GM20000 (cell line): ENCODE results near the gene COL6A3.

Source experiments
- DNase-seq: peaks from one replicate; pipeline ENCODE4 v3.0.0; 2012; ENCODE audit warnings: low spot score
- CTCF ChIP-seq: IDR thresholded peaks from 2 replicates; pipeline ENCODE4 v1.5.1; 2012; ENCODE audit warnings: mild to moderate bottlenecking, control low read depth; ENCODE audit errors: extremely low read depth, missing control alignments

The COL6A3 gene

GRCh38 chr2:237390235-237390634 lies 23.7 kb downstream of the COL6A3 start:
- no peak for DNase-seq
- TF ChIP-seq CTCF: no peak

- no peak for DNase-seq
- no peak for TF ChIP-seq CTCF
Measured at GRCh38 chr2:237389831-237390230, 24.1 kb downstream of the COL6A3 start.

- no peak for TF ChIP-seq CTCF
- DNase-seq: no peak
Measured at GRCh38 chr2:237388036-237388435, 25.9 kb downstream of the COL6A3 start.

GRCh38 chr2:237384672-237385020 lies 29.3 kb downstream of the COL6A3 start:
- TF ChIP-seq CTCF: no peak

DNA sequence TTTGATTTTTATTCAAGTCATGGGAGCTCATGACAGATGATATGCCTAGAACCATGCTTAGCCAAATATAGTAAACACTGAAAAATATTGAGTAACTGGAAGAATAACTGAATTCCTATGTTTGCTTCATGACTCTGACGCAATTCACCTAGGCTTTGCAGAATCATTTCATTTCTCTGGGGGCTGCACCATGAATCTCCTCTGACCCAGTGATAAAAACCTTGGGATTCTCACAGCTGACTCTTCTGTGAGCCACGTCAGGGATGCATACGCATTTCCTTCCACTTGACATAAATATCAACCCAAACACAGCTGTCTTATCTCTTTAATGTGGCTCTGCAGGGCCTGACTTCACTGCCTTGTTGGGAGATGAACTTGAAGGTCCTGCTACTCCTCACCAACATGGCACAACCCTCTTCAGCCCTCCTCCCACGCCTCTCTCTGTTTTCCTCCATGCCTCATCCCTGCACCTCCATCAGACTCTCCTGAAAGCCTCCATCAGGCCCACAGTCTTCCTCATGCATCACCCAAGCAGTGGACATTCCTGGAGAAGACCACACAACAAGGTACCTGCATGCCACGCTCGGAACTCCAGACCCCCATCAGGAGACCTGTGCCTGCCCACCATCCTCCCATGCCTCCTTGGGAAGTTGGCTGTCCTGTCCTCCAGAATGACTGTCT lies 29.8 kb downstream of the COL6A3 start:
- DNase-seq: no peak
- no peak for TF ChIP-seq CTCF

More at GRCh38 chr2:237384672-237385020, 29.3 kb downstream of the COL6A3 start:
- DNase-seq: no peak

- TF ChIP-seq CTCF: no peak
- DNase-seq: no peak
Measured at GRCh38 chr2:237380768-237381167, 33.2 kb downstream of the COL6A3 start.

DNA sequence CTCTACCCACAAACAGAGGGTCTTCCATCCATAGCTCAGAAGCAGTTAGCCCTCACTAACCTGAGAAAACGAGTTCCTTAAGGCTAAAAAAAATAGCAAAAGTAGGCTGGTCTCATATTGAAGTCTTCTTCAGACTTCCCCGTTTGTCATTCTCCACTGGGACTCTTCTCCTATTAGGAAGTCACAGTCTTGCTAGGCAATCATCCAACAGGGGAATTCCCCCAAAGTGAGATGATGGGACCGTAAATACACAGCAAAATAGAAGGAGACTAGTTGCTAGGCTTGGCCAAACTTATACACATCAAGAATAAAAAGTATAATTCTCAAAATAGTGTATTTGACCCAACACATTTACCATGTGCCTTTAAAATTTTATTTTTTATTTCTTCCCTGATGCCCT lies 34.3 kb downstream of the COL6A3 start:
- DNase-seq: no peak
- TF ChIP-seq CTCF: no peak
